Measurements from ENCODE around the gene CNOT8. TPM values are rescaled to one million over a fixed set of nuclear protein-coding genes. Genes with fewer than 3 reads are reported as not detected.

Gene CNOT8
- polyA plus RNA-seq, 1 of the 3 experiments (the other 2 are of a cell fraction), result 45.3 TPM

DNA sequence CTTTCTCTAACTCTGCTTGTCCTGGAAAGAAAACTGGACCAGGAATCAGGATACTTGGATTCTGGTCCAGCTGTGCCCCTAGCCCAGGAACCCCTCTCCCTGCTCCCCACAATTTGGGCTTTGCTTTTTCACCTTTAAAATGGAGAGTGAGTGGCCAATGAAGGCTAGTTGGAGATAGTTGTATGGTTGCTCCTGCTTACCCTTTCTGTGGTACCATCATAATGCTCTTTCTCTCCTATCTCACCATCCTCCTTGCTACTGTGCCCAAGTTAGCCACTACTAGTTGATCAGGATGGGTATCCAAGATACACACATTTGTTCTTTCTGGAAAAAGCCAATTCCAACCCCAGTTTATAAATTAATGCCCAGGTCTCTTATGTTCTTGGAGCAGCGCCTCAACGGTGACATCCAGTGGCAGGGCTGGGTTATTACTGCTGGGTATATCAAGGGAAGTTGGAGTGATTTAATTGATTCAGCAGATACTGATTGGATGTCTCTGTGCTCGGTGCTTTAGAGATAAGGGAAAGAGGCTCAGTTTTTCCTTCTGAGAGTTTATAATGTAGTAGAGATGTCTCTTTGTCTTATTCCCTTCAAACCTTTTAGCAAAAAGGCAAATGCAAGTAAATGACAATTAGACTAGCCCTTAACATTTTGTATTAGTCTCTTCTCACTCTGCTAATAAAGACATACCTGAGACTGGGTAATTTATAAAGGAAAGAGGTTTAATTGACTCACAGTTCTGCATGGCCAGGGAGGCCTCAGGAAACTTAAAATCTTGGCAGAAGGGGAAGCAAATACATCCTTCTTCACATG is 46.6 kb upstream of the CNOT8 start (continued):
- TF ChIP-seq, protein P1, sequence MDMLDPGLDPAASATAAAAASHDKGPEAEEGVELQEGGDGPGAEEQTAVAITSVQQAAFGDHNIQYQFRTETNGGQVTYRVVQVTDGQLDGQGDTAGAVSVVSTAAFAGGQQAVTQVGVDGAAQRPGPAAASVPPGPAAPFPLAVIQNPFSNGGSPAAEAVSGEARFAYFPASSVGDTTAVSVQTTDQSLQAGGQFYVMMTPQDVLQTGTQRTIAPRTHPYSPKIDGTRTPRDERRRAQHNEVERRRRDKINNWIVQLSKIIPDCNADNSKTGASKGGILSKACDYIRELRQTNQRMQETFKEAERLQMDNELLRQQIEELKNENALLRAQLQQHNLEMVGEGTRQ (IDR thresholded peaks at IDR 0.05; ENCODE audit: borderline replicate concordance, low read depth, low read length), result no peak

DNA sequence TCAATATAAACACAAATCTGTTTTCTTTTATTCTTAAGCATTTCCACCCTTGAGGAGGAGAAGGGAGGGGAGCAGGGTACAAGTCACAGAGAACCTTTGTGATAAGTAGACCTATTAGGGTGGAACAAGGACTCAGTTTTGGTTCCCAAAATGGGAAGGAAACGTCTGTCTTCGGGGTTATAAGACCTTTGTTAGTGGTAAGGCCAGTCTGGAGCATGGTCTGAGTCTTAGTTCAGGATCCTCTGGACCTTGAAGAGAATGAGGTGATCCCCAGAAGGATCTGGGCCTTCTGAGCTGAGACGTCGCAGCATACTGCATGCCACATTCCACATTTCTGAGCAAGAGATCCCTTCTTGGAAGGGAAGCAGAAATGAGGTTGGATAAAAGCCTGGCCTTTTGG is 45.3 kb upstream of the CNOT8 start:
- CTCF ChIA-PET, result interaction anchor here (1.0 to 1.1 kb wide), 2 partner anchors 31 to 163 kb away, joined by 3 read pairs; no protein-coding TSS in a partner anchor
- Histone ChIP-seq H3K9me2 (no peaks in the 10 kb centered on the region), H3K4me1 (ENCODE audit: control insufficient read depth in 1 of 2, insufficient read depth in 2 of 2, low read depth in 1 of 2, low read length in 1 of 2) (no peaks in the 10 kb centered on the region; a peak in 1 of 4 replicates), H2AFZ (ENCODE audit: low read depth) (no peak overlapping the region), H3F3A (replicated peaks; ENCODE audit: insufficient read depth) (peaks cover 16% of the 10 kb centered on the region), H3K27ac (ENCODE audit: low read depth in 2 of 2, low read length in 1 of 2) (no peak overlapping the region), H3K9ac (no peak overlapping the region), H4K20me1 (ENCODE audit: insufficient read depth) (0 out of 2 replicates have a peak, but pooled peaks cover 3% of the 10 kb centered on the region), H3K27me3 (ENCODE audit: insufficient read depth) (no peaks in the 10 kb centered on the region), H3K4me3 (ENCODE audit: low read depth in 2 of 2, low read length in 1 of 2) (no peak overlapping the region), H3K4me2 (no peak overlapping the region), H3K79me2 (ENCODE audit: insufficient read depth) (peaks cover 14% of the 10 kb centered on the region), H3K36me3 (replicated peaks in 1 of 2; ENCODE audit: control insufficient read depth in 1 of 2, insufficient read depth in 2 of 2, low read length in 1 of 2) (peaks cover 46 to 81% of the 10 kb centered on the region in 2 experiments), H3K9me3 (no peaks in the 10 kb centered on the region)
- WGBS (ENCODE audit: low lambda C conversion rate), result 96% methylated on average over 4 of the region's 4 CpGs
- POLR2A ChIA-PET, result no interaction called here
- DNase-seq, result no peak
- no peak for TF ChIP-seq FOXM1 (IDR thresholded peaks at IDR 0.05; ENCODE audit: low read depth)
- TF ChIP-seq GABPA (IDR thresholded peaks at IDR 0.05; ENCODE audit: low read depth), result no peak
- no peak for TF ChIP-seq FOSL2 (IDR thresholded peaks at IDR 0.05; ENCODE audit: borderline replicate concordance, low read depth)
- no peak for TF ChIP-seq JUND (IDR thresholded peaks at IDR 0.05)
- TF ChIP-seq NRF1 (IDR thresholded peaks at IDR 0.05; ENCODE audit: low read depth, low read length), result no peak
- TF ChIP-seq, protein P2, sequence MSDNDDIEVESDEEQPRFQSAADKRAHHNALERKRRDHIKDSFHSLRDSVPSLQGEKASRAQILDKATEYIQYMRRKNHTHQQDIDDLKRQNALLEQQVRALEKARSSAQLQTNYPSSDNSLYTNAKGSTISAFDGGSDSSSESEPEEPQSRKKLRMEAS (IDR thresholded peaks at IDR 0.05; ENCODE audit: low read depth), result no peak
- no peak for TF ChIP-seq RAD21 (IDR thresholded peaks at IDR 0.05; ENCODE audit: low read length)
- no peak for TF ChIP-seq TAF1 (IDR thresholded peaks at IDR 0.05; ENCODE audit: borderline replicate concordance, low read depth, low read length)

DNA sequence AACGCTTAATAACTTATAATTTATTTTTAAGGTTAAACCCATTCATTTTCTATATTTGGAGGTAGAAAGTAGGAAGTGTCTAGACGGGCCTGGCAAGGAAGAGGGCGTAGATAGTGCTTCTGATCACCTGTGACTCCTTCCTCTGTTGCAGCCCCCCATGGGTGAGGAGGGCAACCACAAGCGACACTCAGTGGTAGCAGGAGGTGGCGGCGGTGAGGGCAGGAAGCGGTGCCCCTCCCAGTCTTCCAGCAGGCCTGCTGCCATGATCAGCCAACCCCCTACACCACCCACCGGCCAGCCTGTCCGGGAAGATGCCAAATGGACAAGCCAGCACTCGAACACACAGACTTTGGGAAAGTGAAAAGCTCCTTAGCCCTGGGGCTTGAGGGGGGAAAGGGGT is 44.7 kb upstream of the CNOT8 start:
- ChIA-PET POLR2A (no interaction called here), CTCF (interaction anchor here (1.0 kb wide), 2 partner anchors 21 to 31 kb away, joined by 3 read pairs; no protein-coding TSS in a partner anchor)
- no peak for TF ChIP-seq CHD2 (IDR thresholded peaks at IDR 0.05; ENCODE audit: low read length, partially characterized antibody)
- no peak for TF ChIP-seq FOXM1 (IDR thresholded peaks at IDR 0.05; ENCODE audit: low read depth)
- no peak for TF ChIP-seq NFIC (IDR thresholded peaks at IDR 0.05; ENCODE audit: borderline replicate concordance)
- TF ChIP-seq, protein P3, sequence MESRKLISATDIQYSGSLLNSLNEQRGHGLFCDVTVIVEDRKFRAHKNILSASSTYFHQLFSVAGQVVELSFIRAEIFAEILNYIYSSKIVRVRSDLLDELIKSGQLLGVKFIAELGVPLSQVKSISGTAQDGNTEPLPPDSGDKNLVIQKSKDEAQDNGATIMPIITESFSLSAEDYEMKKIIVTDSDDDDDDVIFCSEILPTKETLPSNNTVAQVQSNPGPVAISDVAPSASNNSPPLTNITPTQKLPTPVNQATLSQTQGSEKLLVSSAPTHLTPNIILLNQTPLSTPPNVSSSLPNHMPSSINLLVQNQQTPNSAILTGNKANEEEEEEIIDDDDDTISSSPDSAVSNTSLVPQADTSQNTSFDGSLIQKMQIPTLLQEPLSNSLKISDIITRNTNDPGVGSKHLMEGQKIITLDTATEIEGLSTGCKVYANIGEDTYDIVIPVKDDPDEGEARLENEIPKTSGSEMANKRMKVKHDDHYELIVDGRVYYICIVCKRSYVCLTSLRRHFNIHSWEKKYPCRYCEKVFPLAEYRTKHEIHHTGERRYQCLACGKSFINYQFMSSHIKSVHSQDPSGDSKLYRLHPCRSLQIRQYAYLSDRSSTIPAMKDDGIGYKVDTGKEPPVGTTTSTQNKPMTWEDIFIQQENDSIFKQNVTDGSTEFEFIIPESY (IDR thresholded peaks at IDR 0.05; ENCODE audit: borderline replicate concordance, low read depth), result no peak
- no peak for TF ChIP-seq TAF1 (IDR thresholded peaks at IDR 0.05; ENCODE audit: borderline replicate concordance, low read depth, low read length)
- TF ChIP-seq TCF12 (IDR thresholded peaks at IDR 0.05), result no peak
- no peak for TF ChIP-seq TEAD4 (IDR thresholded peaks at IDR 0.05; ENCODE audit: borderline replicate concordance, insufficient read depth)
- no peak for TF ChIP-seq MXI1 (IDR thresholded peaks at IDR 0.05; ENCODE audit: low read depth, low read length)
- TF ChIP-seq RFX5 (IDR thresholded peaks at IDR 0.05; ENCODE audit: low read length), result no peak
- TF ChIP-seq FOXJ3 (CRISPR knock-in tag; IDR thresholded peaks at IDR 0.05), result no peak
- no peak for TF ChIP-seq FOSL2 (IDR thresholded peaks at IDR 0.05; ENCODE audit: borderline replicate concordance, low read depth)
- no peak for TF ChIP-seq SIN3A (IDR thresholded peaks at IDR 0.05; ENCODE audit: borderline replicate concordance, low read depth, low read length)
- no peak for TF ChIP-seq RXRA (IDR thresholded peaks at IDR 0.05; ENCODE audit: borderline replicate concordance, low read depth)
- no peak for TF ChIP-seq ELF1 (IDR thresholded peaks at IDR 0.05)
- TF ChIP-seq, protein P4, sequence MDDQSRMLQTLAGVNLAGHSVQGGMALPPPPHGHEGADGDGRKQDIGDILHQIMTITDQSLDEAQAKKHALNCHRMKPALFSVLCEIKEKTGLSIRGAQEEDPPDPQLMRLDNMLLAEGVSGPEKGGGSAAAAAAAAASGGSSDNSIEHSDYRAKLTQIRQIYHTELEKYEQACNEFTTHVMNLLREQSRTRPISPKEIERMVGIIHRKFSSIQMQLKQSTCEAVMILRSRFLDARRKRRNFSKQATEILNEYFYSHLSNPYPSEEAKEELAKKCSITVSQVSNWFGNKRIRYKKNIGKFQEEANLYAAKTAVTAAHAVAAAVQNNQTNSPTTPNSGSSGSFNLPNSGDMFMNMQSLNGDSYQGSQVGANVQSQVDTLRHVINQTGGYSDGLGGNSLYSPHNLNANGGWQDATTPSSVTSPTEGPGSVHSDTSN (IDR thresholded peaks at IDR 0.05), result no peak
- TF ChIP-seq, protein P2 (IDR thresholded peaks at IDR 0.05; ENCODE audit: low read depth), result no peak
- H3K9me3 ChIP-seq, result no peaks in the 10 kb centered on the region
- no peaks in the 10 kb centered on the region for H3K27me3 ChIP-seq (ENCODE audit: insufficient read depth)
- peaks cover 14% of the 10 kb centered on the region for H3F3A ChIP-seq (replicated peaks; ENCODE audit: insufficient read depth)
- DNase-seq, result no peak
- no peaks in the 10 kb centered on the region; a peak in 1 of 4 replicates for H3K4me1 ChIP-seq (ENCODE audit: control insufficient read depth in 1 of 2, insufficient read depth in 2 of 2, low read depth in 1 of 2, low read length in 1 of 2)
- H3K79me2 ChIP-seq (ENCODE audit: insufficient read depth), result peaks cover 14% of the 10 kb centered on the region
- H3K4me3 ChIP-seq (ENCODE audit: low read depth in 2 of 2, low read length in 1 of 2), result no peak overlapping the region
- H2AFZ ChIP-seq (ENCODE audit: low read depth), result no peak overlapping the region
- no peak overlapping the region for H3K4me2 ChIP-seq
- H3K27ac ChIP-seq (ENCODE audit: low read depth in 2 of 2, low read length in 1 of 2), result no peak overlapping the region
- no peaks in the 10 kb centered on the region for H3K9me2 ChIP-seq
- H4K20me1 ChIP-seq (ENCODE audit: insufficient read depth), result 0 out of 2 replicates have a peak, but pooled peaks cover 3% of the 10 kb centered on the region
- peaks cover 41 to 81% of the 10 kb centered on the region in 2 experiments for H3K36me3 ChIP-seq (replicated peaks in 1 of 2; ENCODE audit: control insufficient read depth in 1 of 2, insufficient read depth in 2 of 2, low read length in 1 of 2)
- no peak overlapping the region for H3K9ac ChIP-seq
- WGBS (ENCODE audit: low lambda C conversion rate), result 96% methylated on average over 10 of the region's 10 CpGs
